Prostate gland (tissue), 2 donors: Measurements from ENCODE around the gene INPP5A. TPM values are rescaled to one million over a fixed set of nuclear protein-coding genes. Genes with fewer than 3 reads are reported as not detected.

Experiments used
- DNase-seq: peaks from one replicate; pipeline ENCODE4 v3.0.0-alpha.2; 2019; ENCODE audit warnings: low spot score
- H3K27ac ChIP-seq, 2 donors: fragments of 200-600 bp; sonication (generic); 2 replicates each; pipeline ENCODE4 v1.5.1; 2017 to 2019
- H3K27me3 ChIP-seq: fragments of 200-600 bp; sonication (generic); replicated peaks from 2 replicates; pipeline ENCODE4 v1.5.1; 2019; ENCODE audit not compliant: insufficient read depth
- H3K36me3 ChIP-seq, 2 donors: fragments of 200-600 bp; sonication (generic); 1 replicate in 1 of 2; 2 replicates in 1 of 2; pipeline versions ENCODE4 v1.5.1 to v1.8.1; 2017 to 2019
- H3K4me1 ChIP-seq: fragments of 200-600 bp; sonication (generic); replicated peaks from 2 replicates; pipeline ENCODE4 v1.5.1; 2019
- H3K4me3 ChIP-seq, 2 donors: fragments of 200-600 bp; sonication (generic); 2 replicates each; pipeline ENCODE4 v1.5.1; 2017 to 2019
- H3K9me3 ChIP-seq: fragments of 200-600 bp; sonication (generic); 2 replicates; pipeline ENCODE4 v1.5.1; 2017
- POLR2A ChIP-seq: fragments of 450-650 bp; IDR thresholded peaks from one replicate; pipeline ENCODE4 v1.6.1; 2016; ENCODE audit warnings: antibody characterized with exemption, mild to moderate bottlenecking
- POLR2AphosphoS5 ChIP-seq: sonication (generic); formaldehyde crosslinking; IDR thresholded peaks from one replicate; pipeline ENCODE4 v1.6.1; 2017; ENCODE audit warnings: antibody characterized with exemption
- WGBS: methylation state at CpG from one replicate; pipeline ENCODE4 v1.1.5; 2018; 5-methylcytosine and 5-hydroxymethylcytosine counted together
- intact Hi-C: fragments of 100-400 bp; cut with DNase I; formaldehyde crosslinking; loops from one replicate; pipeline ENCODE4 v1.14.2; 2022
- total RNA-seq, 2 donors: library from RNA; depleted of rRNA; stranded (reverse); fragments of >200 nt; gene quantifications; one replicate each; pipeline ENCODE4 v1.1.0, GENCODE V29; 2016
- TF ChIP-seq, protein P1 (sequence below), 4 experiments: fragments of 200-600 bp in 2 of 4; fragments of 450-650 bp in 2 of 4; sonication (generic) in 2 of 4; IDR thresholded peaks; 1 replicate in 3 of 4; 2 replicates in 1 of 4; pipeline ENCODE4 v1.5.1; 2016 to 2019; ENCODE audit warnings: antibody characterized with exemption in 4 of 4, mild to moderate bottlenecking in 2 of 4, moderate library complexity in 2 of 4

The INPP5A gene
- total RNA-seq, 2 donors from 2014 or later = 49.5 to 83.3 TPM

DNA sequence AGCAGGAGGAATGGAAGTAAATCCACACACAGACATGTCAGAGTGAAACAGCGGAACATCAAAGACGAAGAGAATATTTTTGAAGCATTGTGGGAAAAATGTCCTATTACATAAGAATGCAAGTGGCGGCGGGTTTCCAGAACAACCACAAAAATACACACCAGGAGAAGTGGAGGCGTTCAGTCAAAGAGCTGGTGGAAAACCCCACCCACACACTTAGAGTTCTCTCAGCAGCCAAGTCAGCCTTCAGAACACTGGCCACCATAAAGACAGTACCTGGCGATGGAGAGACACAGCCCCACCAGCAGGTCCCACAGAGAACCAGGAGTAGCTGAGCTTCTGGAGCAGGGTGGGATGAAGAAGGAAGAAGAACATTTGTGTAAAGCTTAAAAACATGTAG is 224.7 kb downstream of the INPP5A start:
- Histone ChIP-seq H3K27ac (no peak overlapping the region), H3K27me3 (no peaks in the 10 kb centered on the region), H3K4me1 (no peaks in the 10 kb centered on the region), H3K4me3 (no peak overlapping the region), H3K9me3 (no peaks in the 10 kb centered on the region), H3K36me3 (peaks cover 0 to 4% of the 10 kb centered on the region in 2 donors)
- DNase-seq = no peak
- intact Hi-C loops = no loop called here
- WGBS = 92% methylated on average over 6 of the region's 6 CpGs
- no peak for TF ChIP-seq POLR2A
- TF ChIP-seq, protein P1, sequence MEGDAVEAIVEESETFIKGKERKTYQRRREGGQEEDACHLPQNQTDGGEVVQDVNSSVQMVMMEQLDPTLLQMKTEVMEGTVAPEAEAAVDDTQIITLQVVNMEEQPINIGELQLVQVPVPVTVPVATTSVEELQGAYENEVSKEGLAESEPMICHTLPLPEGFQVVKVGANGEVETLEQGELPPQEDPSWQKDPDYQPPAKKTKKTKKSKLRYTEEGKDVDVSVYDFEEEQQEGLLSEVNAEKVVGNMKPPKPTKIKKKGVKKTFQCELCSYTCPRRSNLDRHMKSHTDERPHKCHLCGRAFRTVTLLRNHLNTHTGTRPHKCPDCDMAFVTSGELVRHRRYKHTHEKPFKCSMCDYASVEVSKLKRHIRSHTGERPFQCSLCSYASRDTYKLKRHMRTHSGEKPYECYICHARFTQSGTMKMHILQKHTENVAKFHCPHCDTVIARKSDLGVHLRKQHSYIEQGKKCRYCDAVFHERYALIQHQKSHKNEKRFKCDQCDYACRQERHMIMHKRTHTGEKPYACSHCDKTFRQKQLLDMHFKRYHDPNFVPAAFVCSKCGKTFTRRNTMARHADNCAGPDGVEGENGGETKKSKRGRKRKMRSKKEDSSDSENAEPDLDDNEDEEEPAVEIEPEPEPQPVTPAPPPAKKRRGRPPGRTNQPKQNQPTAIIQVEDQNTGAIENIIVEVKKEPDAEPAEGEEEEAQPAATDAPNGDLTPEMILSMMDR (IDR thresholded peaks at IDR 0.05) = no peak
- TF ChIP-seq POLR2AphosphoS5 = no peak

DNA sequence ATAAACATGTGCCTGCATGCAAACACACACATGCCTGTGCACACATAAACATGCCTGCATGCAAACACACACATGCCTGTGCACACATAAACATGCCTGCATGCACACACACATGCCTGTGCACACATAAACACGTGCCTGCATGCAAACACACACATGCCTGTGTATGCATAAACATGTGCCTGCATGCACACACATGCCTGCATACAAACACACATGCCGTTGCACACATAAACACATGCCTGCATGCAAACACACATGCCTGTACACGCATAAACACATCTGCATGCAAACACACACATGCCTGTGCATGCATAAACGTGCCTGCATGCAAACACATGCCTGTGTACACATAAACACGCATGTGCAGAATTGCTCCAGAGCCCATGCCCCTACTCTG is 226.0 kb downstream of the INPP5A start:
- intact Hi-C loops = no loop called here
- no peaks in the 10 kb centered on the region for H3K27me3 ChIP-seq
- no peaks in the 10 kb centered on the region for H3K9me3 ChIP-seq
- WGBS = 83% methylated on average over 5 of the region's 5 CpGs
- DNase-seq = no peak
- H3K4me3 ChIP-seq = no peak overlapping the region
- H3K27ac ChIP-seq = no peak overlapping the region
- H3K36me3 ChIP-seq = peaks cover 0 to 4% of the 10 kb centered on the region in 2 donors
- no peaks in the 10 kb centered on the region for H3K4me1 ChIP-seq
- no peak for TF ChIP-seq POLR2AphosphoS5
- TF ChIP-seq, protein P1 (IDR thresholded peaks at IDR 0.05) = no peak
- TF ChIP-seq POLR2A = no peak

DNA sequence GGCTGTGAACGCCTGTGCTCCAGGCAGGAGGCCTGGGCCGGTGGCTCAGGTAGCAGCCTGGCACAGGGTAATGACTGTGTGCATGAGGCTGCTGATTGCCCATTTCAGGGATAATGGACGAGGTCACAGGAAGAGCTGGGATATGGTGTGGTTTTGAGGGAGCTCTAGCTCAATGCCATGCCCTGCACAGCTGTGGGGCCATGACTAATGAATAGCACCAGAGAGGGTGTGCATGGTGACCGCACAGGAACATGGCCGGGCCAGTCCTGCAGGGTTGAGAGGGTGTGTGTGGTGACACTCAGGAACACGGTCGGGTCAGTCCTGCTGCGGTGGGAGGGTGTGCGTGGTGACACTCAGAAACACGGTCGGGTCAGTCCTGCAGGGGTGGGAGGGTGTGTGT is 226.5 kb downstream of the INPP5A start:
- Histone ChIP-seq H3K27ac (no peak overlapping the region), H3K27me3 (no peaks in the 10 kb centered on the region), H3K4me1 (no peaks in the 10 kb centered on the region), H3K9me3 (no peaks in the 10 kb centered on the region), H3K36me3 (peaks cover 0 to 4% of the 10 kb centered on the region in 2 donors), H3K4me3 (no peak overlapping the region)
- DNase-seq = no peak
- WGBS = 66% methylated on average over 11 of the region's 11 CpGs
- intact Hi-C loops = no loop called here
- TF ChIP-seq POLR2AphosphoS5 (no peak), POLR2A (no peak)
- TF ChIP-seq, protein P1 (IDR thresholded peaks at IDR 0.05) = no peak

DNA sequence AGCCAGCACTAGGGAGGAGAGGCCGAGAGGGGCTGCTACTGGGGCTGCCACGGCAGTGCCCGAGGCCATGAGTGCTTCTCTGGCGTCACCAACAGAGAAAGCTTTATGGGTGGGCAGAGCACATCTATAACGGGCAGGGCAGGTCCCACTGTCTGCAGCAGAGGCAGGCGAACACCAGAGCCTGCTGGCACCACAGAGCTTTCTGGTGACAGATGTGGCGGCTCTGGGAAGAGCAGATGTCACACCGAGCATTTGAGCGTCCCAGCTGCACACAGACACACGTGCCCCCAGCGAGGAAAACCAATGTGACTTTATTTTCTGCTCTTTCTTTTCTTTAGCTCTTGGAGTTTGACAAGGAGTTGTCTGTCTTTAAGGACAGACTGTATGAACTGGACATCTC is 227.8 kb downstream of the INPP5A start:
- no peak for TF ChIP-seq POLR2AphosphoS5
- DNase-seq = no peak
- no peaks in the 10 kb centered on the region for H3K4me1 ChIP-seq
- no peaks in the 10 kb centered on the region for H3K9me3 ChIP-seq
- no peak overlapping the region for H3K27ac ChIP-seq
- H3K27me3 ChIP-seq = no peaks in the 10 kb centered on the region
- 73% methylated on average over 11 of the region's 11 CpGs for WGBS
- no peaks in the 10 kb centered on the region for H3K36me3 ChIP-seq
- no peak overlapping the region for H3K4me3 ChIP-seq
- intact Hi-C loops = no loop called here

DNA sequence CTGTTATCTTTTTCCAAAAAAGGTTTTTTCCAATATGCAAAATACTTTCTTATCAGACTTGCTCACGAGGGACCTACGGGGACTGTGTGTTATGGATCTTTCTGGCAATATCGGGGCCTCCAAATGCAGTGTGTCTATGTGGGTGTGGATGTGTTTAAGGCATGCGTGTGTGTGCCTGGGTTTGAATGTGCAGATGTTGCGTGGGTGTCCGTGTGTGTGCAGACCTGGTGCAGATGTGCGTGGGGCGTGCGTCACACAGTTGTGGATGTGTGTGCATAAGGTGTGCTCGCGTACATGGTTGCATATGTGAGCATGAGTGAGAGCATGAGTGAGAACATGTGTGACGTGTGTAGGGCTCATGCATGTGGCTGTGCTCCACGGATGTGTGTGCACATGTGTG is 228.7 kb downstream of the INPP5A start:
- H3K27ac ChIP-seq = no peak overlapping the region
- no peak for DNase-seq
- 91% methylated on average over 13 of the region's 13 CpGs for WGBS
- no peaks in the 10 kb centered on the region for H3K36me3 ChIP-seq
- no peaks in the 10 kb centered on the region for H3K9me3 ChIP-seq
- H3K4me1 ChIP-seq = no peaks in the 10 kb centered on the region
- H3K4me3 ChIP-seq = no peak overlapping the region
- intact Hi-C loops = no loop called here
- no peaks in the 10 kb centered on the region for H3K27me3 ChIP-seq
- TF ChIP-seq POLR2A (no peak), POLR2AphosphoS5 (no peak)
- TF ChIP-seq, protein P1 (IDR thresholded peaks at IDR 0.05) = no peak
